ENCODE data around the gene POLDIP3.

- TF ChIP-seq POLR2A (IDR thresholded peaks at IDR 0.05; ENCODE audit: low read depth, low read length) (no peak), CEBPB (IDR thresholded peaks at IDR 0.05; ENCODE audit: low read depth, low read length) (no peak), CTCF (conservative IDR thresholded peaks at IDR 0.05; ENCODE audit: low read depth, low read length) (no peak), RFX5 (IDR thresholded peaks at IDR 0.05; ENCODE audit: low read depth, low read length) (no peak), NFE2L2 (IDR thresholded peaks at IDR 0.05; ENCODE audit: low read depth, low read length) (no peak), MAZ (IDR thresholded peaks at IDR 0.05; ENCODE audit: borderline replicate concordance, low read depth, low read length) (no peak), SMC3 (IDR thresholded peaks at IDR 0.05; ENCODE audit: low read depth, low read length) (no peak), ELK1 (IDR thresholded peaks at IDR 0.05; ENCODE audit: borderline replicate concordance, low read depth, low read length) (no peak)
- TF ChIP-seq, protein P1, sequence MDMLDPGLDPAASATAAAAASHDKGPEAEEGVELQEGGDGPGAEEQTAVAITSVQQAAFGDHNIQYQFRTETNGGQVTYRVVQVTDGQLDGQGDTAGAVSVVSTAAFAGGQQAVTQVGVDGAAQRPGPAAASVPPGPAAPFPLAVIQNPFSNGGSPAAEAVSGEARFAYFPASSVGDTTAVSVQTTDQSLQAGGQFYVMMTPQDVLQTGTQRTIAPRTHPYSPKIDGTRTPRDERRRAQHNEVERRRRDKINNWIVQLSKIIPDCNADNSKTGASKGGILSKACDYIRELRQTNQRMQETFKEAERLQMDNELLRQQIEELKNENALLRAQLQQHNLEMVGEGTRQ (IDR thresholded peaks at IDR 0.05; ENCODE audit: low read depth, low read length), result no peak
These were observed 4.5 kb downstream of the POLDIP3 start for GRCh38 chr22:42610186-42610585.
